Dermis microvascular lymphatic vessel endothelial cell (primary cell): ENCODE data around the gene IMMP2L. TPM values are rescaled to one million over a fixed set of nuclear protein-coding genes. Genes with fewer than 3 reads are reported as not detected.
"Not testable (repeated sequence)": the region's sequence is repeated elsewhere in the genome, so short reads cannot be mapped to it uniquely, and the experiment has no call there.

ENCODE experiments used
- DNase-seq, 2 donors: peaks; one replicate each; pipeline versions ENCODE4 v3.0.0 to v3.0.0-alpha.2; 2010; ENCODE audit warnings: low read depth in 2 of 2
- total RNA-seq: library from RNA; depleted of rRNA; stranded (reverse); fragments of >200 nt; gene quantifications from 2 replicates; pipeline ENCODE4 v1.2.1, GENCODE V29; 2014

Gene IMMP2L
- total RNA-seq, 1 donor from 2014 or later, result 6.0 TPM

GRCh38 chr7:111264981-111265380 lies 297.3 kb downstream of the IMMP2L start:
- no peak for DNase-seq

- no peak for DNase-seq
Observed at GRCh38 chr7:111264111-111264868, 298.0 kb downstream of the IMMP2L start.

- no peak for DNase-seq
Observed at GRCh38 chr7:111262293-111263116, 299.8 kb downstream of the IMMP2L start.

- no peak for DNase-seq
Observed at GRCh38 chr7:111261496-111261895, 300.8 kb downstream of the IMMP2L start.

GRCh38 chr7:111259991-111260390 lies 302.3 kb downstream of the IMMP2L start:
- DNase-seq, result no peak

GRCh38 chr7:111256391-111256790 lies 305.9 kb downstream of the IMMP2L start:
- DNase-seq, result no peak

- DNase-seq, result peak in 1 of 2 donors; percentile 3
Observed at GRCh38 chr7:111255576-111255975, 306.7 kb downstream of the IMMP2L start.

GRCh38 chr7:111251365-111251764 lies 310.9 kb downstream of the IMMP2L start:
- not testable (repeated sequence) for DNase-seq

GRCh38 chr7:111249807-111250206 lies 312.5 kb downstream of the IMMP2L start:
- not testable (repeated sequence) for DNase-seq

GRCh38 chr7:111242141-111242755 lies 320.0 kb downstream of the IMMP2L start:
- no peak for DNase-seq

- no peak for DNase-seq
Observed at GRCh38 chr7:111240371-111240770, 321.9 kb downstream of the IMMP2L start.

- DNase-seq, result no peak
Observed at GRCh38 chr7:111239437-111239836, 322.9 kb downstream of the IMMP2L start.

GRCh38 chr7:111238886-111239285 lies 323.4 kb downstream of the IMMP2L start:
- no peak for DNase-seq

- no peak for DNase-seq
Observed at GRCh38 chr7:111235709-111236108, 326.6 kb downstream of the IMMP2L start.

- DNase-seq, result peak; percentile 35 to 75
Observed at GRCh38 chr7:111232249-111233084, 329.8 kb downstream of the IMMP2L start.

GRCh38 chr7:111229916-111230315 lies 332.4 kb downstream of the IMMP2L start:
- DNase-seq, result no peak

- DNase-seq, result no peak
Observed at GRCh38 chr7:111229181-111229740, 333.0 kb downstream of the IMMP2L start.

- DNase-seq, result no peak
Observed at GRCh38 chr7:111228437-111228836, 333.9 kb downstream of the IMMP2L start.

GRCh38 chr7:111226800-111227199 lies 335.5 kb downstream of the IMMP2L start:
- DNase-seq, result no peak

GRCh38 chr7:111224354-111225231 lies 337.7 kb downstream of the IMMP2L start:
- DNase-seq, result peak in 1 of 2 donors; percentile 2
